ENCODE measurements around the gene HDDC3.
"Not testable (repeated sequence)": the region's sequence is repeated elsewhere in the genome, so short reads cannot be mapped to it uniquely, and the experiment has no call there.

HDDC3 gene

DNA sequence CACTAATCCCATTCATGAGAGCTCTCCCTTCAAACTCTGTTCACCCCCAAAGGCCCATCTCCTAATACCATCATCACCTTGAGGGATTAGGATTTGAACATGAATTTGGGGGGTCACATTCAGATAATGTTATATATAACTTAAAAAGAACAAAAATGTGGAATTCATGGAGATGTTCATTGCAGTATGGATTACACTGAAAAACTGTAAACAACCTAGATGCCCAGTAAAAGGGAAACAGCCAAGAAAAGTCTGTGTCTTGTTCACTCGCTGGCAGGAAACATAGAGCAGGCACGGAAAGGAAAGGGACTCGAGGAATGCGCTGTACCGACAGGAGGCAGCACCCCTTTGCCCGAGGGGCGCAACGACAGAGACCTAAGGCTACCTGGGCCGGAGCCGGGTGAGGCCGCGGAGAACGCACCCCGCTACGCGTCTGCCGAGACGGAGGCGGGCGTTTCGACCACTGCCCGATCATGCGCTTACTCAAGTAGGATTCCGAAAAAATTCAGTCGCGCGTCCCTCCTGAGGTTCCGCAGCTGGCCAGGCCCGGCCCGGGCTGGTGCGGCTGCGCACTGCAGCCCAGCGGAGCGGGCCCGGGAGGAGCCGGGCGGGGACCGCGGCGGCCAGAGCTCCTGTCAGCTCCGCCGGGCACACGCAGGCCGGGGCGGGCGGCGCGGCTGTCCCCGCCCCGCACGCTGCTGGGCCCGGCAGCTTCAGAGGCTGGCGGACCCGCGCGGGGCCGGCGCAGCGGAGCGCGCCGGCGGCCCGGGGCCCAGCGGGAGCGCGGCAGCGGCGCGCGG lies 30.1 kb downstream of the HDDC3 start:
- TF ChIP-seq CTCF (IDR thresholded peaks at IDR 0.05; ENCODE audit: low read depth, low read length, missing control alignments): peak; percentile 89
- DNase-seq (ENCODE audit: low read depth): peak; percentile 36
- in situ Hi-C loops (cut with HindIII; ENCODE audit: low sequenced_read_pairs): no loop called here
- H3K4me3 ChIP-seq (ENCODE audit: low read depth, low read length): peak overlapping the region; percentile 71

DNA sequence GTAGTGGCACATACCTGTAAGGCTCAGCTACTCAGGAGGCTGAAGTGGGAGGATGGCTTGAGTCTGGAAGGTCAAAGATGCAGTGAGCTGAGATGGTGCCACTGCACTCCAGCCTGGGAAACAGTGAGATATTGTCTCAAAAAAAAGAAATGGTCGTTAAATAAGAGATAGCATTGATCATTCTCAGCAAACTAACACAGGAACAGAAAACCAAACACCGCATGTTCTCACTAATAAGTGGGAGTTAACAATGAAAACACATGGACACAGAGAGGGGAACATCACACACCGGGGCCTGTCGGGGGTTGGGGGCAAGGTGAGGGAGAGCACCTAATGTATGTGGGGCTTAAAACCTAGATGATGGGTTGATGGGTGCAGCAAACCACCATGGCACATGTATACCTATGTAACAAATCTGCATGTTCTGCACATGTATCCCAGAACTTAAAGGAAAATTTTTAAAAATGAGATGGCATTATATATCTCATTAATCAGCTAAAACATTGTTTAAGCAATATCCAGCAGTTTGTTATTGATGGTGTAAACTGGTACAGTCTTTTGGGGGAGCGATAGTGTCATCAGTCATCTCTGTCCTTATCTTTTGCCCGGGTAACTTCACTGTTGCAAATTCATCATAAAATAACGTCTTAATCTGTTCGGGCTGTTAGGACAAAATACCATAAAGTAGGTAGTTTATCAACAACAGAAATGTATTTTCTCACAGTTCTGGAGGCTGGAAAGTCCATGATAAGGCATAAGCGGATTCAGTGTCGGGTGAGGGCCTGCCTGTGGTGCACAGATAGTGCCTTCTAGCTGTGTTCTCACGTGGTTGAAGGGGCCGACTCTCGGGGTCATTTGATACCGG lies 30.9 kb downstream of the HDDC3 start:
- no peak for DNase-seq (ENCODE audit: low read depth)
- H3K4me3 ChIP-seq (ENCODE audit: low read depth, low read length): peak overlapping the region; percentile 71
- TF ChIP-seq CTCF (IDR thresholded peaks at IDR 0.05; ENCODE audit: low read depth, low read length, missing control alignments): no peak
- in situ Hi-C loops (cut with HindIII; ENCODE audit: low sequenced_read_pairs): no loop called here

GRCh38 chr15:90897131-90897655 lies 35.2 kb downstream of the HDDC3 start:
- DNase-seq (ENCODE audit: low read depth); in situ Hi-C loops (cut with HindIII; ENCODE audit: low sequenced_read_pairs); H3K4me3 ChIP-seq (ENCODE audit: low read depth, low read length): not testable (repeated sequence)

DNA sequence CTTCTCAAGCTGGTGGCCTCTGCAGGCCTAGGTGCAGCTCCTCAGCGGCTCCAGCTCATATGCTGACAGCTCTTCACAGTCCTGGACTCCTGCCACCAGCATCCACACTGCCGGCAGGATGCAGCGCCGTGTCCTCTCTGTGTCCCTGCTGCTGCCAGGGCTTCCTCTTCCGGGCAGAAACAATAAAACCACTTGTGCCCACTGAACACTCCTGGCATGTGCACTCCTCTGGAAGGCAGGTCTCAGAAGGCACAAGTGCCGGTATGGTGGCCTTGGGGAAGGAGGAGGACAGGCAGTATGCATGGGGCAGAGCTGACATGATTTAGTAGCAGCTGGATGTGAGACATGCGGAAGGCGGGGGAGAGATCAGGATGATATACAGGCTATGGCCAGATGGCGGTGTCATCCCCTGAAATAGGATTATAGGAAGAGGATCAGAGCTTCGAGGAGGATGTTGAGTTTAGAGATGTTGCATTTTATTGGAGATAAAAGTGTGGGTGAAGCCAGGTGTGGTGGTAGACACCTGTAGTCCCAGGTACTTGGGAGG lies 36.7 kb downstream of the HDDC3 start:
- in situ Hi-C loops (cut with HindIII; ENCODE audit: low sequenced_read_pairs): no loop called here
- DNase-seq (ENCODE audit: low read depth): no peak
- TF ChIP-seq CTCF (IDR thresholded peaks at IDR 0.05; ENCODE audit: low read depth, low read length, missing control alignments): peak; percentile 23
- no peak overlapping the region for H3K4me3 ChIP-seq (ENCODE audit: low read depth, low read length)

GRCh38 chr15:90893175-90894090 lies 38.9 kb downstream of the HDDC3 start:
- in situ Hi-C loops (cut with HindIII; ENCODE audit: low sequenced_read_pairs): no loop called here
- TF ChIP-seq CTCF (IDR thresholded peaks at IDR 0.05; ENCODE audit: low read depth, low read length, missing control alignments): no peak
- H3K4me3 ChIP-seq (ENCODE audit: low read depth, low read length): no peak overlapping the region
- no peak for DNase-seq (ENCODE audit: low read depth)

GRCh38 chr15:90892498-90893174 lies 39.7 kb downstream of the HDDC3 start:
- DNase-seq (ENCODE audit: low read depth): no peak
- no peak overlapping the region for H3K4me3 ChIP-seq (ENCODE audit: low read depth, low read length)
- in situ Hi-C loops (cut with HindIII; ENCODE audit: low sequenced_read_pairs): no loop called here
- no peak for TF ChIP-seq CTCF (IDR thresholded peaks at IDR 0.05; ENCODE audit: low read depth, low read length, missing control alignments)
